ENCODE results near the gene OR2T6. TPM values are rescaled to one million over a fixed set of nuclear protein-coding genes. Genes with fewer than 3 reads are reported as not detected.

Gene OR2T6
- not detected in 2 replicates for total RNA-seq

GRCh38 chr1:248375446-248375845, at the start of gene OR2T6:
Gene OR2T6, plus strand, starts transcription at chr1:248375746. Its CDS starts 11,863 bp downstream, at chr1:248387609.

GRCh38 chr1:248348475-248348874, 27.1 kb upstream of the OR2T6 start, which contains the start of gene OR14C36:
Gene OR14C36, plus strand, starts transcription at chr1:248348775. Its CDS starts 0 bp downstream, at chr1:248348775.

GRCh38 chr1:248361121-248361715, 14.3 kb upstream of the OR2T6 start, which contains the start of gene OR2T4:
Gene OR2T4, plus strand, starts transcription at chr1:248361665. Its CDS starts 0 bp downstream, at chr1:248361665.

GRCh38 chr1:248402748-248403147, 27.2 kb downstream of the OR2T6 start, which contains the start of gene OR2T1:
Gene OR2T1, plus strand, starts transcription at chr1:248403048. Its CDS starts 3,100 bp downstream, at chr1:248406148.

Other genes with a start within 250 kb of the OR2T6 start
- gene OR2M5, start 230.6 kb upstream of the OR2T6 start, total RNA-seq, result not detected in 2 replicates
- gene OR2M2, start 200.9 kb upstream of the OR2T6 start, total RNA-seq, result not detected in 2 replicates
- not detected in 2 replicates for gene OR2M3, start 178.5 kb upstream of the OR2T6 start, total RNA-seq
- gene OR2M4, start 144.3 kb upstream of the OR2T6 start, total RNA-seq, result not detected in 2 replicates
- not detected in 2 replicates for gene OR2T33, start 97.8 kb upstream of the OR2T6 start, total RNA-seq
- gene OR2T12, start 72.3 kb upstream of the OR2T6 start, total RNA-seq, result not detected in 2 replicates
- not detected in 2 replicates for gene OR2M7, start 51.2 kb upstream of the OR2T6 start, total RNA-seq
- gene OR14C36, start 27.0 kb upstream of the OR2T6 start, total RNA-seq, result not detected in 2 replicates
- gene OR2T4, start 14.1 kb upstream of the OR2T6 start, total RNA-seq, result not detected in 2 replicates
- not detected in 2 replicates for gene OR2T1, start 27.3 kb downstream of the OR2T6 start, total RNA-seq
- not detected in 2 replicates for gene OR2T2, start 69.9 kb downstream of the OR2T6 start, total RNA-seq
- not detected in 2 replicates for gene OR2T3, start 97.6 kb downstream of the OR2T6 start, total RNA-seq
- not detected in 2 replicates for gene OR2T5, start 112.8 kb downstream of the OR2T6 start, total RNA-seq
- gene OR2G6, start 132.3 kb downstream of the OR2T6 start, total RNA-seq, result not detected in 2 replicates
- not detected in 2 replicates for gene OR2T29, start 187.0 kb downstream of the OR2T6 start, total RNA-seq
- not detected in 2 replicates for gene OR2T34, start 199.0 kb downstream of the OR2T6 start, total RNA-seq
- gene OR2T10, start 222.0 kb downstream of the OR2T6 start, total RNA-seq, result not detected in 2 replicates

Measured in cardiac ventricle fibroblast (primary cell).